HG03575 (cell line): ENCODE results near the gene CDK5.

Experiments
- ATAC-seq: cut with Tn5 transposase; IDR thresholded peaks from one replicate; pipeline ENCODE4 v1.9.1; 2021; ENCODE audit not compliant: unreplicated experiment, insufficient number of reproducible peaks, low FRiP score; ENCODE audit errors: extremely low read depth

Gene CDK5

GRCh38 chr7:151076863-151077704 is 19.4 kb upstream of the CDK5 start:
- ATAC-seq: no peak

GRCh38 chr7:151075978-151076426 is 18.3 kb upstream of the CDK5 start:
- ATAC-seq: no peak

GRCh38 chr7:151075662-151075971 is 17.9 kb upstream of the CDK5 start:
- ATAC-seq: no peak

- ATAC-seq: no peak
Measured at GRCh38 chr7:151074817-151075661, 17.3 kb upstream of the CDK5 start.

- no peak for ATAC-seq
Measured at GRCh38 chr7:151073990-151074389, 16.3 kb upstream of the CDK5 start.

GRCh38 chr7:151071032-151071866 is 13.6 kb upstream of the CDK5 start:
- ATAC-seq: no peak

- ATAC-seq: no peak
Measured at GRCh38 chr7:151070574-151070960, 12.9 kb upstream of the CDK5 start.

- no peak for ATAC-seq
Measured at GRCh38 chr7:151069841-151070573, 12.3 kb upstream of the CDK5 start.

GRCh38 chr7:151068069-151068773 is 10.5 kb upstream of the CDK5 start:
- no peak for ATAC-seq

GRCh38 chr7:151066273-151066974 is 8.7 kb upstream of the CDK5 start:
- ATAC-seq: no peak

GRCh38 chr7:151065516-151065915 is 7.8 kb upstream of the CDK5 start:
- no peak for ATAC-seq

GRCh38 chr7:151064993-151065392 is 7.3 kb upstream of the CDK5 start:
- no peak for ATAC-seq

- no peak for ATAC-seq
Measured at GRCh38 chr7:151064454-151064853, 6.8 kb upstream of the CDK5 start.

- no peak for ATAC-seq
Measured at GRCh38 chr7:151063212-151063561, 5.5 kb upstream of the CDK5 start.

GRCh38 chr7:151062399-151063211 is 4.9 kb upstream of the CDK5 start:
- ATAC-seq: no peak

GRCh38 chr7:151062111-151062398 is 4.4 kb upstream of the CDK5 start:
- no peak for ATAC-seq
